Neutrophil (primary cell): Measurements from ENCODE around the gene SAMD11.

Experiments
- H3K27ac ChIP-seq: fragments of 200-600 bp; sonication (generic); 2 replicates; pipeline ENCODE4 v1.5.1; 2016; ENCODE audit warnings: mild to moderate bottlenecking, moderate library complexity
- H3K27me3 ChIP-seq: fragments of 200-600 bp; sonication (generic); 2 replicates; pipeline ENCODE4 v1.6.0; 2016; ENCODE audit warnings: mild to moderate bottlenecking
- H3K36me3 ChIP-seq: fragments of 200-600 bp; sonication (generic); 2 replicates; pipeline ENCODE4 v1.5.1; 2017
- H3K4me1 ChIP-seq, 2 experiments: fragments of 200-600 bp in 1 of 2; sonication (generic) in 1 of 2; 1 replicate in 1 of 2; 2 replicates in 1 of 2; pipeline versions ENCODE4 v1.5.1 to v1.6.1; 2013 to 2016; ENCODE audit warnings: low read depth in 1 of 2, low read length in 1 of 2, mild to moderate bottlenecking in 1 of 2, moderate library complexity in 1 of 2; ENCODE audit not compliant: control insufficient read depth in 1 of 2, insufficient read depth in 1 of 2
- H3K4me3 ChIP-seq, 2 experiments: fragments of 200-600 bp in 1 of 2; sonication (generic) in 1 of 2; 1 replicate in 1 of 2; 2 replicates in 1 of 2; pipeline ENCODE4 v1.5.1; 2013 to 2016; ENCODE audit warnings: low read depth in 1 of 2, low read length in 1 of 2, mild to moderate bottlenecking in 1 of 2, moderate library complexity in 1 of 2
- H3K9me3 ChIP-seq: fragments of 200-600 bp; sonication (generic); 2 replicates; pipeline ENCODE4 v1.5.1; 2016
- CTCF ChIP-seq: fragments of 200-600 bp; sonication (generic); IDR thresholded peaks from 2 replicates; pipeline ENCODE4 v1.5.1; 2016; ENCODE audit warnings: antibody characterized with exemption

SAMD11 gene

GRCh38 chr1:932776-933602 is 9.3 kb downstream of the SAMD11 start:
- Histone ChIP-seq H3K36me3 (no peaks in the 10 kb centered on the region), H3K9me3 (no peaks in the 10 kb centered on the region), H3K4me1 (no peaks in the 10 kb centered on the region), H3K4me3 (no peak overlapping the region), H3K27me3 (peaks cover 86% of the 10 kb centered on the region), H3K27ac (no peak overlapping the region)
- TF ChIP-seq CTCF, result no peak

GRCh38 chr1:933603-933940 is 9.8 kb downstream of the SAMD11 start:
- H3K27me3 ChIP-seq, result peaks cover 87% of the 10 kb centered on the region

GRCh38 chr1:934991-935750 is 11.4 kb downstream of the SAMD11 start:
- no peak for TF ChIP-seq CTCF
- H3K27ac ChIP-seq, result no peak overlapping the region
- H3K4me3 ChIP-seq, result no peak overlapping the region
- H3K27me3 ChIP-seq, result peaks cover 87% of the 10 kb centered on the region
- no peaks in the 10 kb centered on the region for H3K36me3 ChIP-seq
- H3K4me1 ChIP-seq, result peaks cover 0 to 3% of the 10 kb centered on the region in 2 experiments
- no peaks in the 10 kb centered on the region for H3K9me3 ChIP-seq

More at GRCh38 chr1:933603-933940, 9.8 kb downstream of the SAMD11 start:
- no peaks in the 10 kb centered on the region for H3K36me3 ChIP-seq
- H3K4me3 ChIP-seq, result no peak overlapping the region
- no peak for TF ChIP-seq CTCF
- no peak overlapping the region for H3K27ac ChIP-seq
- no peaks in the 10 kb centered on the region for H3K9me3 ChIP-seq
- no peaks in the 10 kb centered on the region for H3K4me1 ChIP-seq

GRCh38 chr1:935751-936231 is 12.1 kb downstream of the SAMD11 start:
- Histone ChIP-seq H3K27ac (no peak overlapping the region), H3K4me1 (peaks cover 0 to 9% of the 10 kb centered on the region in 2 experiments), H3K27me3 (peaks cover 92% of the 10 kb centered on the region), H3K36me3 (no peaks in the 10 kb centered on the region), H3K4me3 (no peak overlapping the region), H3K9me3 (no peaks in the 10 kb centered on the region)
- TF ChIP-seq CTCF, result no peak

- no peaks in the 10 kb centered on the region for H3K9me3 ChIP-seq
- H3K27me3 ChIP-seq, result peaks cover 92% of the 10 kb centered on the region
- H3K27ac ChIP-seq, result no peak overlapping the region
- H3K36me3 ChIP-seq, result no peaks in the 10 kb centered on the region
- H3K4me1 ChIP-seq, result peaks cover 0 to 17% of the 10 kb centered on the region in 2 experiments
- TF ChIP-seq CTCF, result no peak
- H3K4me3 ChIP-seq, result no peak overlapping the region
These were observed 12.9 kb downstream of the SAMD11 start for GRCh38 chr1:936348-937264.
